C4-2B (cell line): ENCODE results near the gene ABTB1.

ENCODE experiments used
- H3K27ac ChIP-seq: fragments of 450-650 bp; 2 replicates; pipeline ENCODE4 v1.5.1; 2017
- CTCF ChIP-seq: fragments of 450-650 bp; conservative IDR thresholded peaks from 2 replicates; pipeline ENCODE4 v1.5.1; 2017; ENCODE audit warnings: mild to moderate bottlenecking
- ZFX ChIP-seq: fragments of 450-650 bp; IDR thresholded peaks from 2 replicates; pipeline ENCODE4 v1.6.1; 2017

The ABTB1 gene

GRCh38 chr3:127667119-127667681, 5.6 kb upstream of the ABTB1 start:
- no peak for TF ChIP-seq ZFX
- no peak for TF ChIP-seq CTCF
- no peak overlapping the region for H3K27ac ChIP-seq

- no peak overlapping the region for H3K27ac ChIP-seq
- TF ChIP-seq CTCF: no peak
- TF ChIP-seq ZFX: no peak
These were observed 3.8 kb upstream of the ABTB1 start for GRCh38 chr3:127668906-127669305.

- no peak overlapping the region for H3K27ac ChIP-seq
- no peak for TF ChIP-seq ZFX
- TF ChIP-seq CTCF: no peak
These were observed 3.1 kb upstream of the ABTB1 start for GRCh38 chr3:127669541-127670228.

GRCh38 chr3:127670229-127670559, 2.6 kb upstream of the ABTB1 start:
- TF ChIP-seq ZFX: no peak
- no peak for TF ChIP-seq CTCF
- H3K27ac ChIP-seq: no peak overlapping the region

GRCh38 chr3:127670761-127671522, 1.8 kb upstream of the ABTB1 start:
- H3K27ac ChIP-seq: no peak overlapping the region
- TF ChIP-seq CTCF (no peak), ZFX (no peak)

GRCh38 chr3:127671523-127672428, 976 bp upstream of the ABTB1 start:
- H3K27ac ChIP-seq: peak overlapping the region; percentile 75

More at GRCh38 chr3:127671523-127672428, 976 bp upstream of the ABTB1 start:
- TF ChIP-seq CTCF (no peak), ZFX (no peak)
